Natural killer cell treated with Interleukin-12 subunit alpha and Interleukin-12 subunit beta and Interleukin-15 and Interleukin-18, amount 100 ng/mL, for 72 hours (primary cell): ENCODE measurements around the gene CACNA2D1. TPM values are rescaled to one million over a fixed set of nuclear protein-coding genes. Genes with fewer than 3 reads are reported as not detected.

ENCODE experiments used
- ATAC-seq, 2 donors: fragments of 150-1000 bp; cut with Tn5 transposase in 1 of 2; sonication (Bioruptor Pico), chemical (Tn5 transposase) in 1 of 2; 2 replicates each; pipeline ENCODE4 v1.10.0; 2021
- DNase-seq: peaks from one replicate; pipeline ENCODE4 v3.0.0; 2022; ENCODE audit warnings: low spot score
- H3K27ac Mint-ChIP-seq, 2 donors: 1 replicate in 1 of 2; 2 replicates in 1 of 2; pipeline ENCODE4 v1.8.0; 2022; ENCODE audit warnings: mixed read lengths in 2 of 2, mild to moderate bottlenecking in 1 of 2, moderate library complexity in 1 of 2
- H3K27me3 Mint-ChIP-seq, 2 donors: 1 replicate in 1 of 2; 2 replicates in 1 of 2; pipeline ENCODE4 v1.8.0; 2022; ENCODE audit warnings: mixed read lengths in 2 of 2
- H3K36me3 Mint-ChIP-seq: one replicate; pipeline ENCODE4 v1.8.0; 2022; ENCODE audit warnings: mixed read lengths
- H3K4me1 Mint-ChIP-seq, 2 donors: 1 replicate in 1 of 2; 2 replicates in 1 of 2; pipeline ENCODE4 v1.8.0; 2022; ENCODE audit warnings: low read depth in 2 of 2, mixed read lengths in 2 of 2, mild to moderate bottlenecking in 1 of 2
- H3K4me3 Mint-ChIP-seq: one replicate; pipeline ENCODE4 v1.8.0; 2022; ENCODE audit warnings: mixed read lengths
- H3K9me3 Mint-ChIP-seq: 2 replicates; pipeline ENCODE4 v1.8.0; 2022; ENCODE audit warnings: mixed read lengths
- total RNA-seq, 2 donors: library from RNA; stranded (reverse); gene quantifications; one replicate each; pipeline ENCODE4 v1.2.3, GENCODE V29; 2022

Gene CACNA2D1
- total RNA-seq, 2 donors from 2014 or later, result not detected

- ATAC-seq (no peak), DNase-seq (no peak)
- Mint-ChIP-seq H3K4me3 (no peak overlapping the region), H3K9me3 (peaks cover 7% of the 10 kb centered on the region), H3K27me3 (no peaks in the 10 kb centered on the region), H3K27ac (no peak overlapping the region), H3K36me3 (no peaks in the 10 kb centered on the region), H3K4me1 (no peaks in the 10 kb centered on the region)
Measured at GRCh38 chr7:82362129-82362706, 81.4 kb downstream of the CACNA2D1 start.

DNA sequence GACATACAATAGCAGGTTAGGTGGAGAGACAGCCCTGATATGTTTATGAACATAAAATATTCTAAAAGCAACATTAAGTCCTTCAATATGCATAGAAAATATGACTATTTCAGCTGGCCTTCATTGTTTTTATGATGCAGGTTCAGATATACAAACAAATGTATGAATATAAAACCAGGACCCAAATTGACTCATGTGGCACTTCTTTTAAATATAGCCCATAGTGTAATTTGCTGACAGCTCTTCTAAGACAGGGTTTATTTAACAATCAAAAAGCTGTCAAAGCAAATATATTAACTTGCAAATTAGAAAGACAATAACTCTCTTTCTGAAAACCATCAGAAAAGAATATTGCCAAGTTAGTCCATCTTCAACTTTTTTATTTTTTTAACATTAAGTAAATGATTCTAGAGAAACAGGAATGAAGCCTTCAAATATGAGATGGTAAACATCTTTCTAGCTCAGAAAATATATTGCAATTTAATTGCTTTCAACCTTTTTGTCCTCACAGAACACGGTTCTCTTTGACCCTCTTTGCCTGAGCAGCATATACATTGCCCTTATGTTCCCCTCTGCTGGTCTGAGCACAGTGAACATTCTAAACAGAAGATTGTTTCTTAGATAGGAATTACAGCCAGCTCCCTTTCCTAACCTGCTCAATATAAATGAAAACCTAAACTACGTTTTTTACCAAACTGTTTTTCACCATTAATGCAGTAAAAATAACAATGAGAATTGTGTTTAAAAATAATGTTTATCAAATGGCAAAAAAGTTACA lies 82.8 kb downstream of the CACNA2D1 start:
- no peaks in the 10 kb centered on the region for H3K4me1 Mint-ChIP-seq

GRCh38 chr7:82359426-82359825 lies 84.2 kb downstream of the CACNA2D1 start:
- no peaks in the 10 kb centered on the region for H3K4me1 Mint-ChIP-seq
- H3K27me3 Mint-ChIP-seq, result no peaks in the 10 kb centered on the region
- H3K27ac Mint-ChIP-seq, result no peak overlapping the region
- ATAC-seq, result no peak
- no peaks in the 10 kb centered on the region for H3K36me3 Mint-ChIP-seq
- no peak overlapping the region for H3K4me3 Mint-ChIP-seq
- no peak for DNase-seq
- H3K9me3 Mint-ChIP-seq, result peaks cover 3% of the 10 kb centered on the region

More for the DNA sequence above, 82.8 kb downstream of the CACNA2D1 start:
- ATAC-seq, result no peak
- Mint-ChIP-seq H3K4me3 (no peak overlapping the region), H3K9me3 (peaks cover 3% of the 10 kb centered on the region), H3K27me3 (no peaks in the 10 kb centered on the region), H3K27ac (no peak overlapping the region), H3K36me3 (no peaks in the 10 kb centered on the region)
- DNase-seq, result no peak

GRCh38 chr7:82358923-82359322 lies 84.7 kb downstream of the CACNA2D1 start:
- H3K27me3 Mint-ChIP-seq, result no peaks in the 10 kb centered on the region
- no peaks in the 10 kb centered on the region for H3K36me3 Mint-ChIP-seq
- no peak overlapping the region for H3K27ac Mint-ChIP-seq
- H3K4me3 Mint-ChIP-seq, result no peak overlapping the region
- DNase-seq, result no peak
- H3K9me3 Mint-ChIP-seq, result peaks cover 3% of the 10 kb centered on the region
- ATAC-seq, result no peak
- no peaks in the 10 kb centered on the region for H3K4me1 Mint-ChIP-seq

GRCh38 chr7:82358009-82358578 lies 85.5 kb downstream of the CACNA2D1 start:
- H3K36me3 Mint-ChIP-seq, result no peaks in the 10 kb centered on the region
- peaks cover 3% of the 10 kb centered on the region for H3K9me3 Mint-ChIP-seq
- no peak overlapping the region for H3K4me3 Mint-ChIP-seq
- H3K4me1 Mint-ChIP-seq, result no peaks in the 10 kb centered on the region
- H3K27me3 Mint-ChIP-seq, result no peaks in the 10 kb centered on the region
- no peak overlapping the region for H3K27ac Mint-ChIP-seq
- ATAC-seq (no peak), DNase-seq (no peak)

DNA sequence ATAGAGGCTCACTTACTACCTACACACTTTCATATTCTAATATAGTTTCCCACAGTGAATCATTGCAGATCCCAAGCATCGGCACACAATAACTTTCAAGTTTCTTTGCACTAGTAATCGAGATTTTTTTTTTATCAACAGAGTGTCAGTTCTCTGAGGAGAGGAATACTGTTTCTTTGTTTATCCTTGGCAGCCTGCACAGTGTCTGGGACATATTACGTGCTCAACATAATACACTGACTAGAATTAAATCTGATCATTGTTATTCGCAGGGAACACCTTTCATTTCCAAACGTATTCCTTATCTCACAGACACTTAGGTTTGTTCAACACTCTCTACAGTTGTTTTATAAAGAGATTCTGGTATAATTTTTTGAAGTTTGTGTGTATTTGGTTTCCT lies 95.3 kb downstream of the CACNA2D1 start:
- H3K4me1 Mint-ChIP-seq, result no peaks in the 10 kb centered on the region
- no peaks in the 10 kb centered on the region for H3K9me3 Mint-ChIP-seq
- ATAC-seq, result no peak
- no peak for DNase-seq
- H3K4me3 Mint-ChIP-seq, result no peak overlapping the region
- H3K36me3 Mint-ChIP-seq, result no peaks in the 10 kb centered on the region
- no peak overlapping the region for H3K27ac Mint-ChIP-seq
- no peaks in the 10 kb centered on the region for H3K27me3 Mint-ChIP-seq

DNA sequence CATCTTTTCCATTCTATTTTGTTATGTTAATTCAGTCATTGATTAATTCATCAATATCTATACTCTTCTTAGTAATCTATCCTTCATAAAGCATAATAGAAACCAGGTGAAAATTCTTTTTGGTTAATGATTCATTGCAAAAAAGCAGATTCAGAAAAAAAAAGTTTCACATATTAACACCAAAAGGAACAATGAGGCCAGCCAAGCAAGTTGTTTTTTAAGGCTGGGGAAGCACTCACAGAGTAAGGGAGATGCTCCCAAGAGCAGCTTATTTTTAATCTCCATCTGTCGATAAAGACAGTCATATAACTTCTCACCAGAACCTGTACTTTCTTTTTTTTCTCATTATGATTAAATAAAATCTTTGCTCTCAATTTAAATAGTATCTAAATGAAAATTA lies 95.8 kb downstream of the CACNA2D1 start:
- no peaks in the 10 kb centered on the region for H3K36me3 Mint-ChIP-seq
- H3K9me3 Mint-ChIP-seq, result no peaks in the 10 kb centered on the region
- H3K27me3 Mint-ChIP-seq, result no peaks in the 10 kb centered on the region
- no peak overlapping the region for H3K27ac Mint-ChIP-seq
- DNase-seq (no peak), ATAC-seq (no peak)
- H3K4me1 Mint-ChIP-seq, result no peaks in the 10 kb centered on the region
- no peak overlapping the region for H3K4me3 Mint-ChIP-seq

DNA sequence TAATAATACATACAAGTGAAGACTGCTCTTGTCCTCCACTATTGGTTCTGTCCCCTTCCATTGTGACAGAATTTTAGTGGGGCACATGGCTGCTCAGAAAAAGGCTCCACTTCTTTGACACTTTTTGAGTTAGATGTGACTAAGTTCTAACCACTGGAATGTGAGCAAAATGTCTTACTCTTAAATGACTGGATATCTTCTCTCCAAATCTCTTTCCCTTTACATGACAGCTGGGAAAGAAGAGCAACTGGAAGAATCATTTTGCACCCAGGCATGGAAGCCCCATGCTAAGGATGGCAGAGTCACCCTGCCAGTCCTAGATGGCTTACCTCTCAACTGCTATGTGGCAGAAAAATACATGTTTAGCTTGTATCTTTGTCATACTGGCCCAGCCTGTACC lies 97.7 kb downstream of the CACNA2D1 start:
- Mint-ChIP-seq H3K36me3 (no peaks in the 10 kb centered on the region), H3K4me3 (no peak overlapping the region), H3K4me1 (no peaks in the 10 kb centered on the region), H3K9me3 (no peaks in the 10 kb centered on the region), H3K27me3 (no peaks in the 10 kb centered on the region), H3K27ac (no peak overlapping the region)
- DNase-seq, result no peak
- ATAC-seq, result no peak

GRCh38 chr7:82343716-82344115 lies 99.9 kb downstream of the CACNA2D1 start:
- Mint-ChIP-seq H3K36me3 (peaks cover 4% of the 10 kb centered on the region), H3K27me3 (no peaks in the 10 kb centered on the region), H3K9me3 (no peaks in the 10 kb centered on the region), H3K4me1 (no peaks in the 10 kb centered on the region), H3K27ac (no peak overlapping the region), H3K4me3 (no peak overlapping the region)
- DNase-seq, result no peak
- no peak for ATAC-seq

DNA sequence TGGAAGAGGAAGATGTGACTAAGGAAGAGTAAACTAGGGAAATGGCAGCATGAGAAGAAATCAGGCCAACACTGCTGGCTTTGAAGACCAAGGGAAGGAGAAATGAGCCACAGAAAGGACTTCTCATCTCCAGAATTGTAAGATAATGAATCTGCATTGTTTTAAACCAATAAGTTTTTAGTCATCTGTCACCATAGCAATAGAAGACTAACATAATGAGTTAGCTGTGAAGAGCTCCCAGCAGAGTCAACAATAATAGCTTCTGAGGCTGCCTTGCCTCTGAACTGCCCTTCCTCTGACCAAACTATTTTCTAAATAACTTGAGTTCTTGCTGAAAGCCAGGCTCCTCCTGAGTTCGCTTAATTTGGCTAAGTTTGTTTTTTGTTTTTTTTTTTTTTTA lies 103.6 kb downstream of the CACNA2D1 start:
- DNase-seq (no peak), ATAC-seq (no peak)
- H3K4me1 Mint-ChIP-seq, result no peaks in the 10 kb centered on the region
- H3K27me3 Mint-ChIP-seq, result no peaks in the 10 kb centered on the region
- H3K9me3 Mint-ChIP-seq, result peaks cover 4% of the 10 kb centered on the region
- peaks cover 4% of the 10 kb centered on the region for H3K36me3 Mint-ChIP-seq
- no peak overlapping the region for H3K27ac Mint-ChIP-seq
- H3K4me3 Mint-ChIP-seq, result no peak overlapping the region

DNA sequence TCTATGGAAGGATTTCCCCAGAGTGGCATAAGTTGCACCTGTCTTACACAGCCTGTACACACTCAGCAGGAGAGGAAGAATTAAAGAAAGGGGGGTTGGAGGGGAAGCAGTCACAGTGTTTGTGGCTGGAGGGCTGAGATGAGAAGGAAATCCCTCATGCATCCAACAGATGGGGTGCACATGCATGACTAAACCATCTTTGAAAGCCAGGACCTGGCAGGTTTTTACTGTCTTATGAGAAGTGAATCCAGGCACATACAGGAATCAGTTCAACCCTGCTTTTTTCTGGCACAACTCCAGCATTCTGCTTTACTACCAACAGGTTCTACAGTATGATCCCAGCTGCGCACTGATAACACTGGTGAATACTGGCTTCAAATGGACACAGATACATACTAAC lies 107.7 kb downstream of the CACNA2D1 start:
- Mint-ChIP-seq H3K4me1 (no peaks in the 10 kb centered on the region), H3K9me3 (peaks cover 4% of the 10 kb centered on the region), H3K36me3 (peaks cover 4% of the 10 kb centered on the region), H3K27ac (no peak overlapping the region), H3K27me3 (no peaks in the 10 kb centered on the region), H3K4me3 (no peak overlapping the region)
- ATAC-seq (no peak), DNase-seq (no peak)

- no peak overlapping the region for H3K27ac Mint-ChIP-seq
- peaks cover 4% of the 10 kb centered on the region for H3K9me3 Mint-ChIP-seq
- H3K27me3 Mint-ChIP-seq, result no peaks in the 10 kb centered on the region
- H3K4me1 Mint-ChIP-seq, result no peaks in the 10 kb centered on the region
- no peak overlapping the region for H3K4me3 Mint-ChIP-seq
- DNase-seq (no peak), ATAC-seq (no peak)
- peaks cover 4% of the 10 kb centered on the region for H3K36me3 Mint-ChIP-seq
Measured at GRCh38 chr7:82335001-82335400, 108.6 kb downstream of the CACNA2D1 start.

DNA sequence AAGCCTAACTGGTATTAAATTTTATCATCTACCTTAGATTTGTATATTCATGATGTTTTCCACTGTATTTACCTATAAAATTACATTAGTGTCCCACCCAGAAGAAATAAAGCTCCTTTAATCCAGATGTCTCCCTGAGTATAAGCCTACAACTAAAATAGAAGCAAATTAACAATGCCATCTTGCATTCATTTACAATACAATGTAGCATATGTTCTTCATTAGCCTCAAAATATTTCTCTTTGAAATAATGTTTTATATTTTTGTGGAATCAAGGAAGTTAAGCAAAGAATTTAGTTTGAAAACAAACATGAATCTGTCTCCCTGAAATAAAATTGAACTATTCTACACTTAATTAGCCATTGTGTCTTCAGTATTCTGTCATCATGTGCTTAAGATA lies 112.3 kb downstream of the CACNA2D1 start:
- H3K27ac Mint-ChIP-seq, result no peak overlapping the region

GRCh38 chr7:82330706-82331215 lies 112.8 kb downstream of the CACNA2D1 start:
- ATAC-seq, result no peak
- H3K9me3 Mint-ChIP-seq, result peaks cover 15% of the 10 kb centered on the region
- no peak for DNase-seq
- no peaks in the 10 kb centered on the region for H3K4me1 Mint-ChIP-seq
- no peak overlapping the region for H3K27ac Mint-ChIP-seq
- H3K27me3 Mint-ChIP-seq, result no peaks in the 10 kb centered on the region
- peaks cover 5% of the 10 kb centered on the region for H3K36me3 Mint-ChIP-seq
- no peak overlapping the region for H3K4me3 Mint-ChIP-seq

More for the DNA sequence above, 112.3 kb downstream of the CACNA2D1 start:
- no peaks in the 10 kb centered on the region for H3K27me3 Mint-ChIP-seq
- H3K36me3 Mint-ChIP-seq, result peaks cover 5% of the 10 kb centered on the region
- no peak overlapping the region for H3K4me3 Mint-ChIP-seq
- no peaks in the 10 kb centered on the region for H3K4me1 Mint-ChIP-seq
- DNase-seq (no peak), ATAC-seq (no peak)
- peaks cover 15% of the 10 kb centered on the region for H3K9me3 Mint-ChIP-seq
